ENCODE measurements around the gene ZCCHC17. TPM values are rescaled to one million over a fixed set of nuclear protein-coding genes. Genes with fewer than 3 reads are reported as not detected.

The ZCCHC17 gene
- total RNA-seq, 1 experiment from 2014 or later: 24.1 TPM

GRCh38 chr1:31300193-31300592 is 3.4 kb downstream of the ZCCHC17 start:
- H3K4me3 ChIP-seq (ENCODE audit: low read depth, low read length): no peak overlapping the region
- DNase-seq: no peak
- no peak for TF ChIP-seq CTCF (IDR thresholded peaks at IDR 0.05; ENCODE audit: insufficient read depth in 1 of 2, low read depth in 1 of 2, low read length in 1 of 2, severe bottlenecking in 1 of 2, unreplicated experiment in 1 of 2)
- peaks cover 7% of the 10 kb centered on the region for H3K36me3 Mint-ChIP-seq (ENCODE audit: insufficient read depth, unreplicated experiment)
- H3K9me3 Mint-ChIP-seq (ENCODE audit: unreplicated experiment): no peaks in the 10 kb centered on the region
- ChIA-PET CTCF (interaction anchor here (0.7 kb wide), 1 partner anchor 50 kb away, joined by 3 read pairs; no protein-coding TSS in a partner anchor), POLR2A (no interaction called here)
- BruUV-seq (replicated peaks): no TSS peak
- H3K4me3 Mint-ChIP-seq (ENCODE audit: unreplicated experiment): no peak overlapping the region
- H3K36me3 ChIP-seq (ENCODE audit: control insufficient read depth, insufficient read depth, low read length): no peaks in the 10 kb centered on the region
- no peaks in the 10 kb centered on the region for H3K9me3 ChIP-seq
- H3K27me3 Mint-ChIP-seq (ENCODE audit: insufficient read depth, unreplicated experiment): no peaks in the 10 kb centered on the region
- intact Hi-C loops (cut with micrococcal nuclease; ENCODE audit: unreplicated experiment): no loop called here
- no peaks in the 10 kb centered on the region for H3K4me1 ChIP-seq
- H3K27me3 ChIP-seq (replicated peaks; ENCODE audit: control insufficient read depth, insufficient read depth, low read length): no peaks in the 10 kb centered on the region
- peaks cover 5% of the 10 kb centered on the region for H3K4me1 Mint-ChIP-seq (ENCODE audit: low read depth, unreplicated experiment)
- H3K27ac Mint-ChIP-seq (ENCODE audit: unreplicated experiment): no peak overlapping the region

DNA sequence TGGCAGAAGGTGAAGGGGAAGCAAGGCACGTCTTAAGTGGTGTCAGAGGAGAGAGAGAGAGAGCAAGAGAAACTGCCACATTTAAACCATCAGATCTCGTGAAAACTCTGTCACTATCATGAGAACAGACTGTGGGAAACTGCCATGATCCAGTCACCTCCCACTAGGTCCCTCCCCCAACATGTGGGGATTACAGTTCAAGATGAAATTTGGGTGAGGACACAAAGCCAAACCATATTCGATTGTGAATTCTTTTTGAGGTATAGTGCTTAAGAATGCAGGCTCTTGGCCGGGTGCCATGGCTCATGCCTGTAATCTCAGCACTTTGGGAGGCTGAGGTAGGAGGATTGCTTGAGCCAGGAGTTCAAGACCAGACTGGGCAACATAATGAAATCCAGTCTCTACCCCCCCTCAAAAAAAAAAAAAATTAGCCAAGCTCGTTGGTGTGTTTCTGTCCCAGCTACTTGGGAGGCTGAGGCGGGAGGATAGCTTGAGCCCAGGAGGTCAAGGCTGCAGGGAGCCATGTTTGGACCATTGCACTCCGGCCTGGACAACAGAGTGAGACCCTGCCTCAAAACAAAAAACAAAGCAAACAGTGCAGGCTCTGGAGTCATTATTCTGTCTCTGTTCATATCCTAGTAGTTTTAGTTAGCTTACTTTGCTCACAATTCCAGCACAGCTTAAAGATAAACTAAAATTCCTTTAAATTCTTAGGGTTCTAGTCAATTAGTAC is 6.0 kb downstream of the ZCCHC17 start:
- no peak for DNase-seq
- intact Hi-C loops (cut with micrococcal nuclease; ENCODE audit: unreplicated experiment): no loop called here
- Mint-ChIP-seq H3K36me3 (ENCODE audit: insufficient read depth, unreplicated experiment) (peaks cover 5% of the 10 kb centered on the region), H3K4me1 (ENCODE audit: low read depth, unreplicated experiment) (no peaks in the 10 kb centered on the region), H3K27me3 (ENCODE audit: insufficient read depth, unreplicated experiment) (no peaks in the 10 kb centered on the region), H3K27ac (ENCODE audit: unreplicated experiment) (no peak overlapping the region), H3K9me3 (ENCODE audit: unreplicated experiment) (no peaks in the 10 kb centered on the region), H3K4me3 (ENCODE audit: unreplicated experiment) (no peak overlapping the region)
- no peaks in the 10 kb centered on the region for H3K9me3 ChIP-seq
- no peaks in the 10 kb centered on the region for H3K27me3 ChIP-seq (replicated peaks; ENCODE audit: control insufficient read depth, insufficient read depth, low read length)
- TF ChIP-seq CTCF (IDR thresholded peaks at IDR 0.05; ENCODE audit: insufficient read depth in 1 of 2, low read depth in 1 of 2, low read length in 1 of 2, severe bottlenecking in 1 of 2, unreplicated experiment in 1 of 2): no peak
- H3K4me1 ChIP-seq: no peaks in the 10 kb centered on the region
- H3K4me3 ChIP-seq (ENCODE audit: low read depth, low read length): no peak overlapping the region
- CTCF ChIA-PET: no interaction called here
- POLR2A ChIA-PET: no interaction called here
- BruUV-seq (replicated peaks): no TSS peak
- no peaks in the 10 kb centered on the region for H3K36me3 ChIP-seq (ENCODE audit: control insufficient read depth, insufficient read depth, low read length)

GRCh38 chr1:31306278-31306677 is 9.4 kb downstream of the ZCCHC17 start:
- Histone ChIP-seq H3K9me3 (no peaks in the 10 kb centered on the region), H3K27me3 (replicated peaks; ENCODE audit: control insufficient read depth, insufficient read depth, low read length) (no peaks in the 10 kb centered on the region), H3K4me1 (no peaks in the 10 kb centered on the region), H3K4me3 (ENCODE audit: low read depth, low read length) (no peak overlapping the region), H3K36me3 (ENCODE audit: control insufficient read depth, insufficient read depth, low read length) (no peaks in the 10 kb centered on the region)
- Mint-ChIP-seq H3K9me3 (ENCODE audit: unreplicated experiment) (no peaks in the 10 kb centered on the region), H3K4me1 (ENCODE audit: low read depth, unreplicated experiment) (no peaks in the 10 kb centered on the region), H3K27me3 (ENCODE audit: insufficient read depth, unreplicated experiment) (no peaks in the 10 kb centered on the region), H3K36me3 (ENCODE audit: insufficient read depth, unreplicated experiment) (peaks cover 14% of the 10 kb centered on the region), H3K4me3 (ENCODE audit: unreplicated experiment) (no peak overlapping the region), H3K27ac (ENCODE audit: unreplicated experiment) (no peak overlapping the region)
- intact Hi-C loops (cut with micrococcal nuclease; ENCODE audit: unreplicated experiment): no loop called here
- BruUV-seq (replicated peaks): no TSS peak
- DNase-seq: no peak
- CTCF ChIA-PET: no interaction called here
- no peak for TF ChIP-seq CTCF (IDR thresholded peaks at IDR 0.05; ENCODE audit: insufficient read depth in 1 of 2, low read depth in 1 of 2, low read length in 1 of 2, severe bottlenecking in 1 of 2, unreplicated experiment in 1 of 2)
- POLR2A ChIA-PET: no interaction called here

All from Caco-2 (cell line).